ENCODE measurements around the gene FAM20A.

The FAM20A gene

DNA sequence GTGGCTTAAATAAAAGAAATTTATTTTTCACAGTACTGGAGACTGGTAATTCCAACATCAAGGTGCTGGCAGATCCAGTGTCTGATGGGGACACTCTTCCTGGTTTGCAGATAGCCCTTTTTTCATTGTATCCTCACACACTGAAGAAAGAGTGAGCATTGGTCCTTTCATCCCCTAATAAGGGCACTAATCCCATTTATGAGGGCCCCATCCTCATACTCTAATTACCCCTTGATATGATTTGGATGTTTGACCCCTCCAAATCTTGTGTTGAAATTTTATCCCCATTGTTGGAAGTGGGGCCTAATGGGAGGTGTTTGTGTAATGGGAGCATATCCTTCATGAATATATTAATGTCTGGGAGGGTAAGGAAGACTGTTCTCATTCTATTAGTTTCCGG, 9.4 kb upstream of the FAM20A start:
- no peak for DNase-seq (ENCODE audit: low read depth in 2 of 2)

DNA sequence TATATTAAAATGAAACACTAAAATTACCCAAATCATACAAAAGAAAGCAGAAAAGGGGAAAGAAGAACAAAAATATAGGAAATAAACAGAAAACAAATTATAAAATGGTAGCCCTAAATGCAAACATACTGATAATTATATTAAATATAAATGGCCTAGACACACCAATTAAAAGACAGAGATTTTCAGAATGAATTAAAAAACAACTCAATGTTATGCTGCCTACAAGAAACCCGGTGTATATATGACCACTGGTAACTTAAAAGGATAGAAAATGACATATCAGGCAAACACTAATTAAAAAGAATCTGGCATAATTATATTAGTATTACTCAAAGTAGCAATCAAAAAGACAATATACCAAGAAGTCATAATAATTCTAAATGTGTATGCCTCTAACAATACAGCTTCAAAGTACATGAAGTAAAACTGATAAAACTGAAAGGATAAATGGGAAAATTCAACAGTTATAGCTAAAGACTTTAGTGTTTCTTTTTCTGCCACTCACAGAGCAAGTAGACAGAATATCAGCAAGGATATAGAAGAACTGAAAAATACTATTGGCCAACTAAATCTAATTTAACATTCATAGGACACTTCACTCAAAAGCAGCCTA, 7.5 kb upstream of the FAM20A start:
- no peak for DNase-seq (ENCODE audit: low read depth in 2 of 2)

DNA sequence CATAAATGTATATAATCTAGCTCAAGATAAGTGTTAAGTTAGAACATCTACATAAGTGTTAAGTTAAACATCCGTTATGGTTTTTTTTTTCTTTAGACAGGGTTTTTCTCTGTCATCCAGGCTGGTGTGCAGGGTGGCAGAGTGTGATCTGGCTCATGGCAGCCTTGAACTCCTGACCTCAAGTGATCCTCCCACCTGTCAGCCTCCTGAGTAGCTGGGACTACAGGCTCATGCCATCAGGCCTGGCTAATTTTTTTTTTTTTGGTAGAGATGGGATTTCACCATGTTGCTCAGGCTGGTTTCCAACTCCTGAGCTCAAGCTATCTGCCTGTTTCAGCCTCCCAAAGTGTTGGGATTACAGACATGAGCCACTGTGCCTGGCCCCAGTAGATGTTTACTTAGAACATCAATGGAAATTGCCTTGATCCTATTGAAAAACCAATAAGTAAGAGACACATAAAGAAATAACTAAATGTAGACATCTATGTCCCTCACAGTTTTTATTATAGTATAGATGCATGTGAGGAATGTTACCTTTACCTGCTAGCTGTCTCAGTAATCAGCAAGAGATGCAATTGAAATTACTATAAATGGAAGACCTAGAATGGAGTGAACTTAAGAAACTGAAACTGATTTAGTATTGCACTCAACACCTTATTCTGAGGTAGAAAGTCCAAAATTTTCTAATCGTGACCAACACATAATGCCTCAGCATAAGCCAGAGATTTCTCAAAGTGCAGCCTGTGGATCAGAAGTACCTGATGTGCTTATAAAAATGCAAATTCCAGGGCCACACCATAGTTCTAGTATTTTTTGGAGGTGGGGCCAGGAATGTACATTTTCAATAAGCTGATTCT, 5.5 kb upstream of the FAM20A start:
- DNase-seq (ENCODE audit: low read depth in 2 of 2) = no peak

DNA sequence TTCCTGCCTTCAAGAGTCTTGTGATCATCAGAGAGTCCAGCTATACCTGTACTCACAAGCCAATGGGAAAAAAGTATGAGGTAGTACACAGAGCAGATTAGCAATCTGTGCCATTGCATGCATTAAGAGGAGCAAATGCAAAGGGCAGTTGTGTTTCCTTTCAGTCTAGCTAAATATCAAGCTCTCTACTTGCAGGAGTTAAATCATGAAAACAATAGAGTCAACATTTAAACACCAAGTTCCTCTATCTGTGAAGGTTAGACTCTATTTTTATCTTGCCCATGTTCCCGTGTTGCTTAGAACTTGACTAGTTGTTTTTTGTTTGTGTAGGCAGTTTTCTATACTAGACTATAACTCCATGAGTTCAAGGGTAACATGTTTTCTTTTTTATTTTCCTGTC, 4.7 kb upstream of the FAM20A start:
- no peak for DNase-seq (ENCODE audit: low read depth in 2 of 2)

DNA sequence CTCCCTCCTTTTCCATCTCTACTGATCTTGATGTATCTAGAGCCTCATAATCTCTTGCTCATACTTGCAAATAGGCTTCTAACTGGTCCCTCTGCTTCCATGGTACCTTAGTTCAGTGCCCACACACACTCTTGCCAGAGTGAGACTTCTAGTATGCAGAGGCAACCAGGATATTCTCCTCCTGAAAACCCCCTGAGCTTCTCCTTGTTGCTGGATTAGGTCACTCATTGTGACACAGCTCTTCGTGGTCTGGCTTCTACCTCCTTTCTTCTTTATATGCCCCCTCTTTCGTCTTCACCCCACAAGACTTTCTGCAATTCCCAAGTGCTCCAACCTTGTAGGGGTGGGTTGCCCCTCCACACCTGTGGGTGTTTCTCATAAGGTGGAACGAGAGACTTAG, 2.5 kb upstream of the FAM20A start:
- DNase-seq (ENCODE audit: low read depth in 2 of 2) = no peak

DNA sequence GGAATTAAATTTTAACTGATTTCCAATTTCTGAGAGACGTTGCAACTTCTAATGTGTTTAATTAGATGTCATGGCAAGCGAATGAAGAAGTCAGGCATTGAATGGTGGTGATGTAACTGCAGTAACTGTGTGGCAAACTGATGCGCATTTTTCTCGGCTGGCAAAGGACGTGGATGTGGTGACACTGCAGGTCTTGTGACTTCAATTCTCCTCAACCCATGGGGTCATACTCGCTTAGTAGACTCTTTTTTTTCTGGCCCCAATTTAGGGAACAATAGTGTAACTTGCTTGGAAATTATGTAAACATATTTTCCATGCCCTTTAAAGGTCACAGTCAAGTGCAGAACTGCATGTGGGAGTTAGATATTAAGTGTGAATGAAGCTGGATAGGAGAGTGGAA, 1.9 kb upstream of the FAM20A start:
- no peak for DNase-seq (ENCODE audit: low read depth in 2 of 2)

DNA sequence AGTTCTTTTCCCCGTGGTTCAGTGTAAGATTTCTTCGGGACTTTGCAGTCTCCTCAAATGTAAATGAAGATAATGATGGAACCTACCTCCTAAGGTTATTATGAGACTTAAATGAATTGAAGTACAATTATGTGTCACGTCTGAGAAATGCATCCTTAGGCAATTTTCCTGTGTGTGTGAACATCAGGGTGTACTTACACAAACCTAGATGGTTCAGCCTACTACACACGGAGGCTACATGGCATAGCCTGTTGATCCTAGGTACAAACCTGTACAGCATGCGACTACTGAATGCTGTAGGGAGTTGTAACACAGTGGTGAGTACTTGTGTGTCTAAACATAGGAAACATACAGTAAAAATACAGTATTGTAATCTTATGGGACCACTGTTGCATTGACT, 1.1 kb upstream of the FAM20A start:
- DNase-seq (ENCODE audit: low read depth in 2 of 2) = no peak

DNA sequence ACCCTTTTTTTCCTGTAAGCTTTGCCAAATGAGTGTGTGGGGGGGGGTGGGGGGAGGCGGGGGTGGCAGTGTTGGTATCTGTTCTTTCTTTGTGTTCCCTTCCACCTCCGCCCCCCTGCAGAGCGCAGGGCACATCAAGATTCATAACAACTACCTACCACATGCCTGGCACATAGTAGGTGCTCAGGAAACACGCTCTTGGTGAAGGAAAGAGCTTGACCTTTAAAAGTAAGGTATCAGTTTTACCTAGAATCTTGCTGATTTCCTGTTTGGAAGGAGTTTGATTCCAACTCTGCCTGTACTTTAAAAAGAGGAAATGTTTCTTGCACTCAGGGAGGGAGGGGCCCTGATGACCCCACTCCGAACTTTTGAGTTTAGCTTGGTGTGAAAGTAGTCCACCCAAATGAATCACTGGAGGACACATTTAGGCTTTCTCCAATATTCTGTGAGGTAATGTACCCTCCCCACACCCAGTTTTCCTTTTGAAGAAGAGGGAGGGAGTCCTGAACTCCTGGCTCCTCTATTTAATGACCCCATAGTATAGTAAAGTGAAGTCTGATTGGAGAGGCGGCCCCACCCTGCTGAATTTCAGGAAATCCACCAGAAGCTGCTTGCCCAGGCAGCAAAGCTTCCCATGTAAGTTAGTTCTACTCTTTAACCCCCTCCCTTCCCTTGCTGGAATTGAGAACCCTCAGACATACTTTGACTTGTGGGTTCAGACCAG, 560 bp upstream of the FAM20A start:
- DNase-seq (ENCODE audit: low read depth in 2 of 2) = no peak

DNA sequence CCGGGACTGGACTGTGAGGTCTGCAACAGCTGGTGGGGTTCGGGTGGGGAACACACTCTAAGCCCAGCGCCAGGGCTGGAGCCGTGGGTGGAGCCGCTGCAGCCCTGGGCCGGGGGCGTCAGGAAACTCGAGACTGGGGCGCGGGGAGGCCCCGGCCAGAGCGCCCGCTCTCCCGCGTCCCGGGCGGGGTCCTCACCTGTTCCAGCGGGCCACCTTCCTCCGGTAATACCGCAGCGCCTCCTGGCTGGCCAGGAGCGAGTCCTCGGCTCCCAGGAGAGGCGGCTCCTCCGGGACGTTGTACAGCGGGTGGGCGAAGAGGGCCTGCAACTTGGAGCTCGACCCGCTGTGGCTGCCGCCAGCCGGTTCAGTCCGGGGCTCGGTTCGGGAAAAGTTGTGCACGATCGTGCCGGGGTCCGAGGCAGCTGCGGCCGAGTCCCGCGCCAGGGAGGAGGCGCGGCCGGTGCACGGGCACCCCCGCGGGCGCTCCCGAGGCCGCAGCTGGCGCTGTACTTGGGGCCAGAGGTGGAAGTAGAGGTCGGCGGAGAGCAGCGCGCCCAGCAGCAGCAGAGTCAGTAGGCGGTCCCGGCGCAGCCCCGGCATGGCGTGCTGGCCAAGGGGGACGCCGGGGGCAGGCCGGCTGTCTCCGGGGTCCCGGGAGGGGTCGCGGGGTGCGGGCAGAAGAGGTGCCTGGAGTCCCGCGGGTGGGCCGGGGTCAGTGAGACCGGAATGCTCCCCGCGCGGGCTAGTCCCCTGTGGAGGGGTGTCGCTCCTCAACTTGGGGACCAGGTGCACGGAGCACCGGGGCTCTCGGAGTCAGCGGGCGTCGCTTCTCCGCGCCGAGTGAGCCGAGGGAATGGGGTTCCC, 868 bp downstream of the FAM20A start:
- no peak for DNase-seq (ENCODE audit: low read depth in 2 of 2)

DNA sequence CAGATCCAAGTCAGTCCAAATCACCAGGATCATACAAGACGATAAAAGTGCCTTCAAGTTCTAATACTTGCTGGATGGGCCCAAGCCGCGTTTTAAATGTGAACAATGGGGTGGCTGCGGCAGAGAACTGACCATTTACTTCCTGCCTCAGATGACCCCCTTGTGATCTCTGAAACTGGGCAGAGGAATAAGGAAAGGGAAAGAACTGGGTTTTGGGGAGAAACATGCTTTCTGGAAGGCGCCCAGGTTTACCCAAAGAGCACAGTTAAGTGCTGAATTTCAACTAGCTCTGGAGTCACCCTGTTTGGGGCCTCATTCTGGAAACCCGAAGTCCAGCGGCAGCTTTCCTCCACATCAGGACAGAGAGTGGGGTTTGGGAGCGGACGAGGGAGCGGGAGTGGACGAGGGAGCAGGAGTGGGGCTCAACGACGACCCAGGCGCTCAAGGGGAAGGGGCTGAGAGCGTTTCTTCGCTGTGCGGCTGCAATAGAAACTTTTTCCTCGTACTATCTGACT, 1.6 kb downstream of the FAM20A start:
- DNase-seq (ENCODE audit: low read depth in 2 of 2) = no peak

DNA sequence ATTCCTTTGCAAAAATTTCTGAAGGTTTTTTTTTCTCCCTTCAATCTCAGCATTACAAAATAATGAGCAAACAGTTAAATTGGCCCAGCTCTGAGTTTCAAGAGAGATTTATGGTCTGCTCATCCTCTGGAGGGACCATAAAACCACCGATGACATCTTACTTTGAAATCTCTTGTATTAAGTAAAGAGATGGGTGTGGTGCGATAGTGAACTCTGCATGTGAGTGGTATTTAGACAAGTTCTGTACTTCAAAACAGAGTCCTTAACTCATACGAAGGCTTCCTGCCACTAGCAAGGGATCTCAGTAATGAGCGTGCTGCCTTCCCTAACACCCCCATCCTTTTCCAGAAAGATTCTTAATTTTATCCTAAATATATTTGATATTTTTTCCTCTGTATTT, 2.1 kb downstream of the FAM20A start:
- DNase-seq (ENCODE audit: low read depth in 2 of 2) = no peak

DNA sequence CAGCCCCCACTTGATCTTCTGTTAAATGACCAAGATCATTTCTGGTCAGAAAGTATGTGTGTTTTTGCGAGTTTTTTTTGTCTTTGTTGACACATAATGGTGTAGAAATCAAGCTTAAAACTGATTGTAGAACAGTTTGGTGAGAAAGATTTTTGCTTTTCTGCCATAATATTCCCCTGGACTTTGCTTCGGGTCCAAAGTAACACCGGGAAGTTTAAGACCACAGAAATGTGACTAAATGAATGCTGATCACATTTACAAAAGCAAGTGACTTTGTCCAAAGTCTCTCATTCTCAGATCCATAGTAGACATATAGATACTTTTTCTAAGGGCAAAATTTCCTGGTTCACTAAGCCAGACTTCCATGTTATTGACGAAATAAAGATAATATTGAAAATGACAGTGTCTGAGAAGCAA, 2.6 kb downstream of the FAM20A start:
- no peak for DNase-seq (ENCODE audit: low read depth in 2 of 2)

DNA sequence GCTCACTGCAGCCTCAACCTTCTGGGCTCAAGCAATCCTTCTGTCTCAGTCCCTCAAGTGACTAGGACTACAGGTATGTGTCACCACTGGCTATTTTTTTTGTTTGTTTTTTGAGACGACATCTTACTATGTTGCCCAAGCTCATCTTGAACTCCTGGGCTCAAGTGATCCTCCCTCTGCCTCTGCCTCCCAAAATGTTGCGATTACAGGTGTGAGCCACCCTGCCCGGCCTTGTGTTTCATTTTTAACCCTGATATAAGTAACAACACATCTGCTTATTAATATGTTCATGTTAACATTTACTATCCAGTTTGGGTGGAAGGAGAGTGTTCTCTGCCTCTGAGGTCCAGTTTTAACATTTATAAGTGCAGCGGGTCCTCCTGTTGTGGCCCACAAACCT, 3.1 kb downstream of the FAM20A start:
- DNase-seq (ENCODE audit: low read depth in 2 of 2) = no peak

DNA sequence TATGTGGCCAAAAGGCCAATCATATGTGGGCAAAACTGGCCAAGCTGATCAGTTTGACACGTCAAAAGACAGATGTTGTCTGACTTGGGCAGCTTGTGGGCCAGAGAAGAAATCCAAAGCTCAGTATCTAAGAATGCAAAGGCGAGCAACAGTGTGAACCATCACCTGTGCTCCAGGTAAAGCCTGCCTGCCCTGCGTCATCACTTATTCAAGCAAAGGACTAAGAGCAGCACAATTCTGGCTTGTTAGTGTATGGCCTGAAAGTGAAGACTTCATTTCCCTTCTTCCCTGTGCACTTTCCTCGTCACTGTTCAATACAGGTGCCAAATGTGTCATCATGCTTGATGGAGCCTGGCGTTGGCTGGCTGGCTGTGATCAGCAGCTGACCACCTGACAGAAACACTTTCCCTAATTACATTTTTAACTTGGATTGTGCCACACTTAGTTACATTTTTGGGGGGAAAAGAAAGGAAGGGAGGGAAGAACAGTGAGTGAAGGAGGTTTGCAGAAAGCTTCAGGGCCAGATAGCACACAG, 4.7 kb downstream of the FAM20A start:
- DNase-seq (ENCODE audit: low read depth in 2 of 2) = no peak

DNA sequence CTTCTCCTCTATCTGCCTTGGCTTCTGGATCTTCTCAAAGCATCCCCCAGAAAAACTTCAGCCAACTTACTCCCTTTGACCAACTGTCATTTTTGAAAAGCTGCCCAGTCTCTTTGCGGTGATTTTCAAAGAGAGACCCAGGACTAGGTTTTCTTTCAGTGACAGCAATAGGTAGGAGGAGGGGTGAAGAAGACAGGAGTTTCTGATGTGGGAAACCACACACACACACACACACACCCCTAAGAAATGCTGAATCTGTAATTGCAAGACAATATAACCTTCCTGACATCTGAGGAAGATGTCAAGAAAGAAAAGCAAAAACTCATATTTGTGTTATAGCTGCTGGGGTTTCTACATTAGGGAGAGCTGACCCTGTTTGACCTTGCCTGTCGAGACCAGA, 5.2 kb downstream of the FAM20A start:
- no peak for DNase-seq (ENCODE audit: low read depth in 2 of 2)

DNA sequence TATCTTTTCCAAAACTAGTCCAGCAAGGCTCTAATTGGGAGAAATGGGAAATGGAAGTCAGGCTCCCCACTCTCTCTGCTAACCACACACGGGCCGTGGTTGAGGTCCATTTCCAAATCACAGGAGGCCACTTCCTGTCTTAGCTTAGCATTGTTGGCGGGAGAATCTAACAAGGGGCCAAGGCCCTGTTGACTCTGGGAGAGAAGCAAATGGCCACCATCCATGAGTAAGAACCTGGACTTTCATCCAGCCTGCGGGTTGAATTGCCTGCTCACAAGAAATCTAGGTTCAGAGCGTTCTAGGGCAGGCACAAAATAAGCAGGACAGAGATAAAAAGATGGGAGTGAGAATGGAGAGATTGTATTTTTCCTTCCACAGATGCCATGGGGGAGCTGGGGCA, 5.7 kb downstream of the FAM20A start:
- no peak for DNase-seq (ENCODE audit: low read depth in 2 of 2)

DNA sequence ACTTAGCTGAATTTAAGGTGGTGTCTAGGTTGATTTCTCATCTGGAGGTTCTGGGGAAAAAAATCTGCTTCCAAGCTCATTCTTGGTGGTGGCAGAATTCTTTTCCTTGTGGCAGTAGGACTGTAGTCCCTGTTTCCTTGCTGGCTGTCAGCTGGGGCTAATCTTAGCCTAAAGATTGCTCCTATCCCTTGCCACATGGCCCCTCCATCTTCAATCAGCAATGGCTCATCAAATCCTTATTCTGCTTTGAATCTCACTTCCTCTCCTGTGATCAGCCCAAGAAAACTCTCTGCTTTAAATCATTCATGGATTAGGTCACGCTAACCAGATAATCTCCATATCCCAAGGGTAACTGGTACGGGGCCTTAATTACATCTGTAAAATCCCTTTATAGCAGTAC, 6.6 kb downstream of the FAM20A start:
- no peak for DNase-seq (ENCODE audit: low read depth in 2 of 2)

DNA sequence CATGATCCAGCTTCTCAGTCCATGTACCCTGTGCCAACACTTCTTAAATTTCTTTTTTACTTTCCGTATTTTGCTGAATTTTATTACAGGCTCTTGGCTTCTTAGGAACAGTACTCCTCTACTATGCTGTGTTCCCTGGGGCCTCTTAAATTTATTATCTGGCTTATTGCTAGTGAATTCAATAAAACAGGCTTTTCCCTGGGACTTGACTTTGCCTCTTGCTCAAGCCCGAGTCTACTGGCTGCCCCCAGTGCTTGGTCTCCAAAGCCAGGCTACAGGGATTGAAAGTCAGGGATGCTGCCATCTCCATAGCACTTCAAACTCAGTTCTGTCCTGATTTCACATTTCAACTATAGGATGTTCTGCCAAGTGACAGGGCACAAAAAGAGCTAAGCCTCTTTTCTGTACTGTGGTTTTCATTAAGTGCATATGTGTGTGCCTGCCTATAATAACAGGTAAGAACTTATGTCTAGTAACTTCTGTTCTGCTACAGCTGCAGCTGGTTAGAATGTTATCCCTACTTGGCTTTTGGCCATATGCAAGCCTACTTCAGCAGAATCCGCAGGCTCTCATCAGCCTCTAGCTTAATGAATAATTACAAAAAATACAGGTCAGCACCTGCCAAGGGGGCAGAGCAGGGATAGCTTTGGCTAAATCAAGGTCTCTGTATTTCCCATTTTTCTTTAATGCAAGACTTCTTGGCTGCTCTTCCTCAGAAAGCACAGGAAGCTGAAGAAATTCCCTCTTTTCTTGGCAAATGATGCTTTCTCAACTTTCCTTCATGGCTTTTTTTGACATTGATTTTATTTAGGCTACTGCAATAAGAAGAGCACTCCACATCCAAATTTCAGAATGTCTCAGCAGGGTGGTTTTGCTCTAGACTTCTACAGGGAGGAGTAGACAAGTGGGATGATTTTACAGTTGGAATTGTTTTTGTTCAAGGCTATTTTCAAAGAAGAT, 8.2 kb downstream of the FAM20A start:
- DNase-seq (ENCODE audit: low read depth in 2 of 2) = no peak

DNA sequence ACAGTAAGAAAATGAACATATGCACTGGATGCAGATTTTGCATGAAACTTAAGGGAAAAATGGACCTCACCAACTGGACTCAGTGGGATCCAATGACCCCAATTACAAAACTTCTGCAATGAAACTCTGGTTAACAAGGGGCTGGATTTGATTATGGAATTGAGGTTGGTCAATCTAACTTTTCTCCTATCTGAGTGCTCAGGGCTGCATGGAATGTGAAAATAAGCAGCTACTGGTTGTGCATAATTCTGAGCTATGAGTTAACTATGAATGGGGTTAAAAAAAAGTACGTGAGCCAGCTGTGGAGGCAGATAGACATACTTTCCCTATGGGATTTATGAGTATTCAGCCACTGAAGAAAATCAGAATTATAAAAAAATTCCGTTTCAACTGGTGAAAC, 9.2 kb downstream of the FAM20A start:
- DNase-seq (ENCODE audit: low read depth in 2 of 2) = no peak

DNA sequence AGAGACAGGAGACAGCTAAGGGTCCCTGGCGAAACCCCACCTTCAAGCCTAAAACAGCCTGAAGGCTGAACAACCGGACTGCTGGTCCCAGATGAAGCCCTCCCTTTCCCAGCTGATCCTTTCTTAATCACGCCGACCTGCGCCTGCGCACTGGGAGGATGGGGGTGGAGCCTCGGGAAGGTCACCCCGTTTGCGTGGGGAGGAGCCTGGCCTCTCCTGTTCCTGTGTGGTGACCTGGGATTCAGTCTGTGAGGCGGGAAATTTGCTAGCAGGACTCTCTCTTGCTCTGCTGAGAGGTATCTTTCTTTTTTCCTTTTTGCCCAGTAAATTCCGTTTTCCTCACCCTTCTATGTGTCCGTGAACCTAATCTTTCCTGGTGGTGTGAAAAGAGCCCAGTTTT, 9.6 kb downstream of the FAM20A start:
- no peak for DNase-seq (ENCODE audit: low read depth in 2 of 2)
